ENCODE results near the gene SCN5A. TPM values are rescaled to one million over a fixed set of nuclear protein-coding genes. Genes with fewer than 3 reads are reported as not detected.

The SCN5A gene
- total RNA-seq, 1 experiment from 2014 or later = not detected

GRCh38 chr3:38521391-38521987 lies 128.0 kb downstream of the SCN5A start:
- CTCF ChIA-PET = interaction anchor here (0.6 to 13.8 kb wide), 77 partner anchors 8 to 1814 kb away, joined by 3 to 239 read pairs (median 4); partner anchors contain the start of genes EXOG and XYLB
- POLR2A ChIA-PET = interaction anchor here (1.0 to 1.1 kb wide), 2 partner anchors 130 to 478 kb away, joined by 4 to 5 read pairs; no protein-coding TSS in a partner anchor

GRCh38 chr3:38519651-38520050 lies 129.8 kb downstream of the SCN5A start:
- intact Hi-C loops (cut with micrococcal nuclease) = no loop called here
- Mint-ChIP-seq H3K36me3 (ENCODE audit: insufficient read depth, unreplicated experiment) (peaks cover 54% of the 10 kb centered on the region), H3K4me3 (ENCODE audit: unreplicated experiment) (no peak overlapping the region), H3K27me3 (ENCODE audit: insufficient read depth, unreplicated experiment) (no peaks in the 10 kb centered on the region), H3K27ac (ENCODE audit: low read depth, unreplicated experiment) (peak overlapping the region; percentile 31), H3K4me1 (ENCODE audit: insufficient read depth, unreplicated experiment) (no peaks in the 10 kb centered on the region), H3K9me3 (ENCODE audit: unreplicated experiment) (no peaks in the 10 kb centered on the region)
- ChIA-PET POLR2A (no interaction called here), CTCF (interaction anchor here (0.6 to 13.8 kb wide), 14 partner anchors 10 to 768 kb away, joined by 3 to 239 read pairs (median 26); no protein-coding TSS in a partner anchor)
- DNase-seq (ENCODE audit: unreplicated experiment) = no peak
- no TSS peak for BruUV-seq (replicated peaks)
- TF ChIP-seq CTCF (IDR thresholded peaks at IDR 0.05; ENCODE audit: unreplicated experiment) = no peak

More at GRCh38 chr3:38521391-38521987, 128.0 kb downstream of the SCN5A start:
- intact Hi-C loops (cut with micrococcal nuclease) = loop anchor here (1.0 kb wide), 6 partner anchors 130 to 509 kb away; no protein-coding TSS in a partner anchor
- Mint-ChIP-seq H3K4me1 (ENCODE audit: insufficient read depth, unreplicated experiment) (no peaks in the 10 kb centered on the region), H3K4me3 (ENCODE audit: unreplicated experiment) (no peak overlapping the region), H3K27ac (ENCODE audit: low read depth, unreplicated experiment) (no peak overlapping the region), H3K36me3 (ENCODE audit: insufficient read depth, unreplicated experiment) (peaks cover 58% of the 10 kb centered on the region), H3K9me3 (ENCODE audit: unreplicated experiment) (no peaks in the 10 kb centered on the region), H3K27me3 (ENCODE audit: insufficient read depth, unreplicated experiment) (no peaks in the 10 kb centered on the region)
- peak; percentile 87 for TF ChIP-seq CTCF (IDR thresholded peaks at IDR 0.05; ENCODE audit: unreplicated experiment)
- DNase-seq (ENCODE audit: unreplicated experiment) = peak; percentile 76
- no TSS peak for BruUV-seq (replicated peaks)

GRCh38 chr3:38519000-38519399 lies 130.5 kb downstream of the SCN5A start:
- no peaks in the 10 kb centered on the region for H3K4me1 Mint-ChIP-seq (ENCODE audit: insufficient read depth, unreplicated experiment)
- BruUV-seq (replicated peaks) = no TSS peak
- H3K9me3 Mint-ChIP-seq (ENCODE audit: unreplicated experiment) = no peaks in the 10 kb centered on the region
- H3K27ac Mint-ChIP-seq (ENCODE audit: low read depth, unreplicated experiment) = no peak overlapping the region
- intact Hi-C loops (cut with micrococcal nuclease) = no loop called here
- TF ChIP-seq CTCF (IDR thresholded peaks at IDR 0.05; ENCODE audit: unreplicated experiment) = no peak
- no peaks in the 10 kb centered on the region for H3K27me3 Mint-ChIP-seq (ENCODE audit: insufficient read depth, unreplicated experiment)
- H3K36me3 Mint-ChIP-seq (ENCODE audit: insufficient read depth, unreplicated experiment) = peaks cover 55% of the 10 kb centered on the region
- DNase-seq (ENCODE audit: unreplicated experiment) = no peak
- ChIA-PET CTCF (interaction anchor here (0.6 to 13.8 kb wide), 10 partner anchors 15 to 769 kb away, joined by 3 to 239 read pairs (median 16); no protein-coding TSS in a partner anchor), POLR2A (no interaction called here)
- no peak overlapping the region for H3K4me3 Mint-ChIP-seq (ENCODE audit: unreplicated experiment)

- H3K36me3 Mint-ChIP-seq (ENCODE audit: insufficient read depth, unreplicated experiment) = peaks cover 43% of the 10 kb centered on the region
- no peaks in the 10 kb centered on the region for H3K27me3 Mint-ChIP-seq (ENCODE audit: insufficient read depth, unreplicated experiment)
- POLR2A ChIA-PET = no interaction called here
- H3K4me3 Mint-ChIP-seq (ENCODE audit: unreplicated experiment) = no peak overlapping the region
- no peak overlapping the region for H3K27ac Mint-ChIP-seq (ENCODE audit: low read depth, unreplicated experiment)
- intact Hi-C loops (cut with micrococcal nuclease) = no loop called here
- no peaks in the 10 kb centered on the region for H3K9me3 Mint-ChIP-seq (ENCODE audit: unreplicated experiment)
- CTCF ChIA-PET = interaction anchor here (0.7 to 13.8 kb wide), 5 partner anchors 16 to 484 kb away, joined by 3 to 239 read pairs (median 3); no protein-coding TSS in a partner anchor
- no TSS peak for BruUV-seq (replicated peaks)
- no peak for TF ChIP-seq CTCF (IDR thresholded peaks at IDR 0.05; ENCODE audit: unreplicated experiment)
- peak; percentile 21 for DNase-seq (ENCODE audit: unreplicated experiment)
- no peaks in the 10 kb centered on the region for H3K4me1 Mint-ChIP-seq (ENCODE audit: insufficient read depth, unreplicated experiment)
Observed at GRCh38 chr3:38516669-38517068, 132.8 kb downstream of the SCN5A start.

Measured in MCF 10A (cell line).